SK-N-SH (cell line): Measurements from ENCODE around the gene TBC1D9B. TPM values are rescaled to one million over a fixed set of nuclear protein-coding genes. Genes with fewer than 3 reads are reported as not detected.

Experiments used
- CTCF ChIA-PET: fragments of 300-600, 350-600 bp; formaldehyde crosslinking; extraction: SDS; loops from one replicate; lab custom pipeline; 2021; lab: Yijun Ruan, JAX
- POLR2A ChIA-PET: fragments of 350-600 bp; sonication (Branson Sonifier 250); formaldehyde crosslinking; extraction: SDS; loops from one replicate; lab custom pipeline; 2020; ENCODE audit warnings: antibody characterized with exemption, inconsistent platforms; lab: Yijun Ruan, JAX
- DNase-seq: peaks from one replicate; pipeline ENCODE4 v3.0.0; 2012
- H2AFZ ChIP-seq: fragments of 200-600 bp; sonication (generic); 2 replicates; pipeline ENCODE4 v1.8.1; 2016; ENCODE audit warnings: antibody characterized with exemption, mild to moderate bottlenecking, low read depth
- H3F3A ChIP-seq: fragments of 200-600 bp; sonication (generic); replicated peaks from 2 replicates; pipeline ENCODE3; 2016; ENCODE audit warnings: antibody characterized with exemption, mild to moderate bottlenecking; ENCODE audit not compliant: insufficient read depth
- H3K27ac ChIP-seq, 2 experiments: fragments of 200-500 bp in 1 of 2; fragments of 200-600 bp in 1 of 2; sonication (Bioruptor generic) in 1 of 2; sonication (generic), shearing (Covaris generic) in 1 of 2; 2 replicates each; pipeline versions ENCODE4 v1.5.1 to v1.6.1; 2014 to 2016; ENCODE audit warnings: low read depth in 2 of 2, inconsistent platforms in 1 of 2, low read length in 1 of 2, mild to moderate bottlenecking in 1 of 2, mixed read lengths in 1 of 2
- H3K27me3 ChIP-seq: fragments of 200-600 bp; sonication (generic), shearing (Covaris generic); 2 replicates; pipeline ENCODE4 v1.6.1; 2016; ENCODE audit warnings: mixed run types; ENCODE audit not compliant: insufficient read depth
- H3K36me3 ChIP-seq, 2 experiments: fragments of 200-500 bp in 1 of 2; fragments of 200-600 bp in 1 of 2; sonication (Bioruptor generic) in 1 of 2; sonication (generic) in 1 of 2; replicated peaks in 1 of 2; 2 replicates each; pipeline versions ENCODE3 to v1.5.1; 2014 to 2016; ENCODE audit warnings: low read length in 1 of 2, mild to moderate bottlenecking in 1 of 2; ENCODE audit not compliant: insufficient read depth in 2 of 2, control insufficient read depth in 1 of 2
- H3K4me1 ChIP-seq, 2 experiments: fragments of 200-500 bp in 1 of 2; fragments of 200-600 bp in 1 of 2; sonication (Bioruptor generic) in 1 of 2; sonication (generic), shearing (Covaris generic) in 1 of 2; 2 replicates each; pipeline versions ENCODE4 v1.5.1 to v1.6.1; 2014 to 2016; ENCODE audit warnings: low read depth in 1 of 2, low read length in 1 of 2, mixed run types in 1 of 2; ENCODE audit not compliant: insufficient read depth in 2 of 2, control insufficient read depth in 1 of 2
- H3K4me2 ChIP-seq: fragments of 200-600 bp; sonication (generic), shearing (Covaris generic); 2 replicates; pipeline ENCODE4 v1.6.1; 2017; ENCODE audit warnings: mixed run types
- H3K4me3 ChIP-seq, 2 experiments: fragments of 200-500 bp in 1 of 2; fragments of 200-600 bp in 1 of 2; sonication (Bioruptor generic) in 1 of 2; sonication (generic), shearing (Covaris generic) in 1 of 2; 2 replicates each; pipeline versions ENCODE4 v1.5.1 to v1.8.1; 2014 to 2016; ENCODE audit warnings: low read depth in 2 of 2, inconsistent platforms in 1 of 2, low read length in 1 of 2, mild to moderate bottlenecking in 1 of 2, mixed read lengths in 1 of 2, moderate library complexity in 1 of 2
- H3K79me2 ChIP-seq: fragments of 200-600 bp; sonication (generic); 2 replicates; pipeline ENCODE4 v1.8.1; 2017; ENCODE audit warnings: mild to moderate bottlenecking; ENCODE audit not compliant: insufficient read depth
- H3K9ac ChIP-seq: fragments of 200-600 bp; sonication (generic); 2 replicates; pipeline ENCODE4 v1.6.1; 2017; ENCODE audit warnings: mixed run types
- H3K9me2 ChIP-seq: fragments of 200-600 bp; sonication (generic); 2 replicates; pipeline ENCODE4 v1.6.1; 2017; ENCODE audit warnings: mixed run types
- H3K9me3 ChIP-seq: fragments of 200-600 bp; sonication (generic); 2 replicates; pipeline ENCODE4 v1.6.1; 2017; ENCODE audit warnings: mixed run types, mild to moderate bottlenecking, moderate library complexity
- H4K20me1 ChIP-seq: fragments of 200-600 bp; sonication (generic); 2 replicates; pipeline ENCODE4 v1.6.1; 2017; ENCODE audit warnings: mild to moderate bottlenecking, mixed run types; ENCODE audit not compliant: insufficient read depth
- ELF1 ChIP-seq: IDR thresholded peaks from 2 replicates; pipeline ENCODE4 v1.4.0; 2012
- EP300 ChIP-seq, 2 experiments: IDR thresholded peaks; 2 replicates each; pipeline versions ENCODE4 v1.4.0 to v1.6.1; 2012; ENCODE audit warnings: borderline replicate concordance in 1 of 2, low read depth in 1 of 2, low read length in 1 of 2
- FOSL2 ChIP-seq: IDR thresholded peaks from 2 replicates; pipeline ENCODE4 v1.4.0; 2012; ENCODE audit warnings: low read depth, mild to moderate bottlenecking, moderate library complexity, borderline replicate concordance
- JUND ChIP-seq: IDR thresholded peaks from 2 replicates; pipeline ENCODE4 v1.4.0; 2012
- MEF2A ChIP-seq: IDR thresholded peaks from 2 replicates; pipeline ENCODE4 v1.4.0; 2012; ENCODE audit warnings: low read depth, borderline replicate concordance
- NFIC ChIP-seq: IDR thresholded peaks from 2 replicates; pipeline ENCODE4 v1.4.0; 2012; ENCODE audit warnings: borderline replicate concordance
- NRF1 ChIP-seq: IDR thresholded peaks from 2 replicates; pipeline ENCODE4 v1.6.1; 2012; ENCODE audit warnings: low read depth, mild to moderate bottlenecking, low read length
- RAD21 ChIP-seq: IDR thresholded peaks from 2 replicates; pipeline ENCODE4 v1.6.1; 2012; ENCODE audit warnings: mild to moderate bottlenecking, low read length
- RCOR1 ChIP-seq: fragments of 150-350 bp; IDR thresholded peaks from 2 replicates; pipeline ENCODE4 v1.6.1; 2017; ENCODE audit warnings: antibody characterized with exemption, low read length
- RFX5 ChIP-seq: IDR thresholded peaks from 2 replicates; pipeline ENCODE4 v1.6.1; 2012; ENCODE audit warnings: mild to moderate bottlenecking, improper control_type of control experiment, low read length
- RXRA ChIP-seq: IDR thresholded peaks from 2 replicates; pipeline ENCODE4 v1.4.0; 2012; ENCODE audit warnings: low read depth, mild to moderate bottlenecking, borderline replicate concordance
- WGBS: methylation state at CpG from one replicate; pipeline ENCODE4 v1.1.6; 2017; ENCODE audit warnings: low lambda C conversion rate; 5-methylcytosine and 5-hydroxymethylcytosine counted together
- polyA plus RNA-seq, 3 experiments: library from polyadenylated mRNA; depleted of rRNA; stranded (reverse); fragments of >200 nt; gene quantifications; 2 replicates each; pipeline ENCODE4 v1.2.3, GENCODE V29; 2012
- TF ChIP-seq, protein P1 (sequence below): IDR thresholded peaks from 2 replicates; pipeline ENCODE4 v1.4.0; 2012; ENCODE audit warnings: low read depth, borderline replicate concordance
- TF ChIP-seq, protein P2 (sequence below): IDR thresholded peaks from 2 replicates; pipeline ENCODE4 v1.4.0; 2012; ENCODE audit warnings: low read depth
- TF ChIP-seq, protein P3 (sequence below): IDR thresholded peaks from 2 replicates; pipeline ENCODE4 v1.4.0; 2012; ENCODE audit warnings: low read depth, borderline replicate concordance
- TF ChIP-seq, protein P4 (sequence below): IDR thresholded peaks from 2 replicates; pipeline ENCODE4; 2012
- TF ChIP-seq, protein P5 (sequence below): fragments of 150-350 bp; IDR thresholded peaks from 2 replicates; pipeline ENCODE4 v1.6.1; 2016; ENCODE audit warnings: mild to moderate bottlenecking, low read depth, low read length
- TF ChIP-seq, protein P6 (sequence below): fragments of 150-350 bp; IDR thresholded peaks from 2 replicates; pipeline ENCODE4 v1.6.1; 2017; ENCODE audit warnings: antibody characterized with exemption, low read length, low read depth, borderline replicate concordance

TBC1D9B gene
- polyA plus RNA-seq, 1 of the 3 experiments (the other 2 are of a cell fraction), result 75.6 TPM

DNA sequence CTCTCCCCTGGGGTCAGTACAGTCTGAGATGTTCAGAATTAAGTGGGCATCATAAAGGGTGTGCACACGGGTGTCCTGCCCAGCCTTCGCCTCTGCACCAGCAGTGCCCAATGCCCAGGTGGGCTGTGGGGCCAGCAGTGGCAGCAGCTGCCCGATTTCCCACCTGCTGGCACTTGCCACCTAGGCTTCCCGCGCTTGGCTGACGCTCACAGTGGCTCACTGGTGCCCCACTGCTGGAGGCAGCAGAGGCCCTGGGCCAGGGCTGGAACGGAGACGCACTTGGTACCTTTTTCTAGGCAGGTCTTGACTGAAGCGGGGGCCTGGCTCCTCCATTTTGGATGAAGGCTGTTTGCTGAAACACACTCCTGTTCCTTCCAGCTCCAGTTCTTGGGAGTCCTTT lies 66.1 kb downstream of the TBC1D9B start:
- POLR2A ChIA-PET, result interaction anchor here (0.6 to 1.3 kb wide), 2 partner anchors 9 to 20 kb away, joined by 3 to 4 read pairs; no protein-coding TSS in a partner anchor

DNA sequence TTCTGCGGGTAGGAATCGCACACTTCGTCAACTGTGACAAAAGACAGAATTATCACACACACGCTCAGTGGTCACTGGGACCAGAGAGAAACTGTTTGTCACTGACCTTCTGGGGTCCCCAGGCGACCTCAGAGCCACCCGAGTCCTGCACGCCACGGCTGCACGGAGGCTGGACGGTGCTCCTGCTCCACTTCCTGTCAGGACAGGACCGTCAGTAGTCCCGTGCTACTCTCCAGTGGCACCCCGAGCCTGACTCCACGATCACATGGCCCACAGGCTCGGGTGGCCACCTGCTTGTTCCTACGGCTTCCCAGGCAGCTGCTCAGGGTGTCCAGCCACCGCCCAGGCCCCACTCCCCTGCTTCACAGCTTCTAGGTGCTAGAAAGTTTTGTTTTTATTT lies 66.9 kb downstream of the TBC1D9B start:
- no peak overlapping the region for H2AFZ ChIP-seq
- TF ChIP-seq, protein P1, sequence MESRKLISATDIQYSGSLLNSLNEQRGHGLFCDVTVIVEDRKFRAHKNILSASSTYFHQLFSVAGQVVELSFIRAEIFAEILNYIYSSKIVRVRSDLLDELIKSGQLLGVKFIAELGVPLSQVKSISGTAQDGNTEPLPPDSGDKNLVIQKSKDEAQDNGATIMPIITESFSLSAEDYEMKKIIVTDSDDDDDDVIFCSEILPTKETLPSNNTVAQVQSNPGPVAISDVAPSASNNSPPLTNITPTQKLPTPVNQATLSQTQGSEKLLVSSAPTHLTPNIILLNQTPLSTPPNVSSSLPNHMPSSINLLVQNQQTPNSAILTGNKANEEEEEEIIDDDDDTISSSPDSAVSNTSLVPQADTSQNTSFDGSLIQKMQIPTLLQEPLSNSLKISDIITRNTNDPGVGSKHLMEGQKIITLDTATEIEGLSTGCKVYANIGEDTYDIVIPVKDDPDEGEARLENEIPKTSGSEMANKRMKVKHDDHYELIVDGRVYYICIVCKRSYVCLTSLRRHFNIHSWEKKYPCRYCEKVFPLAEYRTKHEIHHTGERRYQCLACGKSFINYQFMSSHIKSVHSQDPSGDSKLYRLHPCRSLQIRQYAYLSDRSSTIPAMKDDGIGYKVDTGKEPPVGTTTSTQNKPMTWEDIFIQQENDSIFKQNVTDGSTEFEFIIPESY, result no peak
- TF ChIP-seq JUND, result no peak
- TF ChIP-seq EP300 (IDR thresholded peaks at IDR 0.05; ENCODE audit: borderline replicate concordance in 1 of 2, low read depth in 1 of 2, low read length in 1 of 2), result no peak
- TF ChIP-seq, protein P2, sequence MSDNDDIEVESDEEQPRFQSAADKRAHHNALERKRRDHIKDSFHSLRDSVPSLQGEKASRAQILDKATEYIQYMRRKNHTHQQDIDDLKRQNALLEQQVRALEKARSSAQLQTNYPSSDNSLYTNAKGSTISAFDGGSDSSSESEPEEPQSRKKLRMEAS, result no peak
- no peak for TF ChIP-seq RAD21
- TF ChIP-seq FOSL2, result no peak
- TF ChIP-seq RCOR1, result no peak
- TF ChIP-seq NFIC, result no peak
- TF ChIP-seq, protein P3, sequence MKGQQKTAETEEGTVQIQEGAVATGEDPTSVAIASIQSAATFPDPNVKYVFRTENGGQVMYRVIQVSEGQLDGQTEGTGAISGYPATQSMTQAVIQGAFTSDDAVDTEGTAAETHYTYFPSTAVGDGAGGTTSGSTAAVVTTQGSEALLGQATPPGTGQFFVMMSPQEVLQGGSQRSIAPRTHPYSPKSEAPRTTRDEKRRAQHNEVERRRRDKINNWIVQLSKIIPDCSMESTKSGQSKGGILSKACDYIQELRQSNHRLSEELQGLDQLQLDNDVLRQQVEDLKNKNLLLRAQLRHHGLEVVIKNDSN, result no peak
- no peak for TF ChIP-seq RXRA
- TF ChIP-seq ELF1, result no peak
- TF ChIP-seq RFX5, result no peak
- TF ChIP-seq NRF1, result no peak
- TF ChIP-seq, protein P4, sequence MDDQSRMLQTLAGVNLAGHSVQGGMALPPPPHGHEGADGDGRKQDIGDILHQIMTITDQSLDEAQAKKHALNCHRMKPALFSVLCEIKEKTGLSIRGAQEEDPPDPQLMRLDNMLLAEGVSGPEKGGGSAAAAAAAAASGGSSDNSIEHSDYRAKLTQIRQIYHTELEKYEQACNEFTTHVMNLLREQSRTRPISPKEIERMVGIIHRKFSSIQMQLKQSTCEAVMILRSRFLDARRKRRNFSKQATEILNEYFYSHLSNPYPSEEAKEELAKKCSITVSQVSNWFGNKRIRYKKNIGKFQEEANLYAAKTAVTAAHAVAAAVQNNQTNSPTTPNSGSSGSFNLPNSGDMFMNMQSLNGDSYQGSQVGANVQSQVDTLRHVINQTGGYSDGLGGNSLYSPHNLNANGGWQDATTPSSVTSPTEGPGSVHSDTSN, result no peak
- TF ChIP-seq, all 33 proteins: peak for 0
- no peak for DNase-seq
- 85% methylated on average over 15 of the region's 17 CpGs for WGBS
- Histone ChIP-seq H3K36me3 (peaks cover 23 to 36% of the 10 kb centered on the region in 2 experiments), H3K4me2 (no peak overlapping the region), H4K20me1 (peaks cover 14% of the 10 kb centered on the region; the same call in 1 of the 2 replicates), H3K27ac (no peak overlapping the region), H3K4me3 (no peak overlapping the region), H3K9ac (no peak overlapping the region), H3F3A (peaks cover 30% of the 10 kb centered on the region), H3K4me1 (no peaks in the 10 kb centered on the region; a peak in 1 of 4 replicates), H3K9me3 (0 out of 2 replicates have a peak, but pooled peaks cover 6% of the 10 kb centered on the region), H3K79me2 (no peaks in the 10 kb centered on the region), H3K9me2 (no peaks in the 10 kb centered on the region), H3K27me3 (no peaks in the 10 kb centered on the region)
- CTCF ChIA-PET, result no interaction called here
- POLR2A ChIA-PET, result interaction anchor here (1.3 kb wide), 1 partner anchor 8 kb away, joined by 4 read pairs; no protein-coding TSS in a partner anchor

More for the DNA sequence above, 66.1 kb downstream of the TBC1D9B start:
- DNase-seq, result no peak
- no peaks in the 10 kb centered on the region for H3K79me2 ChIP-seq
- H3K36me3 ChIP-seq, result peaks cover 18 to 36% of the 10 kb centered on the region in 2 experiments
- no peaks in the 10 kb centered on the region for H3K27me3 ChIP-seq
- no peak overlapping the region for H3K4me3 ChIP-seq
- CTCF ChIA-PET, result no interaction called here
- TF ChIP-seq, protein P3, result no peak
- no peak for TF ChIP-seq FOSL2
- no peak for TF ChIP-seq MEF2A
- TF ChIP-seq RCOR1, result no peak
- TF ChIP-seq RFX5, result no peak
- TF ChIP-seq, protein P5, sequence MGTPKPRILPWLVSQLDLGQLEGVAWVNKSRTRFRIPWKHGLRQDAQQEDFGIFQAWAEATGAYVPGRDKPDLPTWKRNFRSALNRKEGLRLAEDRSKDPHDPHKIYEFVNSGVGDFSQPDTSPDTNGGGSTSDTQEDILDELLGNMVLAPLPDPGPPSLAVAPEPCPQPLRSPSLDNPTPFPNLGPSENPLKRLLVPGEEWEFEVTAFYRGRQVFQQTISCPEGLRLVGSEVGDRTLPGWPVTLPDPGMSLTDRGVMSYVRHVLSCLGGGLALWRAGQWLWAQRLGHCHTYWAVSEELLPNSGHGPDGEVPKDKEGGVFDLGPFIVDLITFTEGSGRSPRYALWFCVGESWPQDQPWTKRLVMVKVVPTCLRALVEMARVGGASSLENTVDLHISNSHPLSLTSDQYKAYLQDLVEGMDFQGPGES, result no peak
- TF ChIP-seq, protein P6, sequence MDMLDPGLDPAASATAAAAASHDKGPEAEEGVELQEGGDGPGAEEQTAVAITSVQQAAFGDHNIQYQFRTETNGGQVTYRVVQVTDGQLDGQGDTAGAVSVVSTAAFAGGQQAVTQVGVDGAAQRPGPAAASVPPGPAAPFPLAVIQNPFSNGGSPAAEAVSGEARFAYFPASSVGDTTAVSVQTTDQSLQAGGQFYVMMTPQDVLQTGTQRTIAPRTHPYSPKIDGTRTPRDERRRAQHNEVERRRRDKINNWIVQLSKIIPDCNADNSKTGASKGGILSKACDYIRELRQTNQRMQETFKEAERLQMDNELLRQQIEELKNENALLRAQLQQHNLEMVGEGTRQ, result no peak
- no peak overlapping the region for H2AFZ ChIP-seq
- no peak overlapping the region for H3K4me2 ChIP-seq
- H3K9me2 ChIP-seq, result no peaks in the 10 kb centered on the region
- no peaks in the 10 kb centered on the region; a peak in 1 of 4 replicates for H3K4me1 ChIP-seq
- H3K9ac ChIP-seq, result no peak overlapping the region
- H3K9me3 ChIP-seq, result 0 out of 2 replicates have a peak, but pooled peaks cover 6% of the 10 kb centered on the region
- peaks cover 22% of the 10 kb centered on the region for H3F3A ChIP-seq
- peaks cover 6% of the 10 kb centered on the region; the same call in 1 of the 2 replicates for H4K20me1 ChIP-seq
- H3K27ac ChIP-seq, result no peak overlapping the region
- WGBS, result 84% methylated on average over 6 of the region's 9 CpGs
